H9 (cell line): Measurements from ENCODE around the gene C16orf92. TPM values are rescaled to one million over a fixed set of nuclear protein-coding genes. Genes with fewer than 3 reads are reported as not detected.

Experiments used
- DNase-seq: peaks from one replicate; pipeline ENCODE4 v3.0.0-alpha.2; 2017
- H2AFZ ChIP-seq: one replicate; pipeline ENCODE4 v1.6.1; 2013; ENCODE audit warnings: mild to moderate bottlenecking, low read length, control low read depth, moderate library complexity
- H2AK5ac ChIP-seq: 2 replicates; pipeline ENCODE4 v1.6.1; 2013; ENCODE audit warnings: low read length, control low read depth, mixed read lengths; ENCODE audit not compliant: insufficient read length
- H2BK120ac ChIP-seq: one replicate; pipeline ENCODE4 v1.6.1; 2013; ENCODE audit warnings: low read depth, mild to moderate bottlenecking, low read length, control low read depth, inconsistent platforms; ENCODE audit not compliant: poor library complexity, severe bottlenecking
- H2BK12ac ChIP-seq: 2 replicates; pipeline ENCODE4 v1.6.1; 2013; ENCODE audit warnings: low read length, control low read depth, mixed read lengths, low read depth; ENCODE audit not compliant: insufficient read length
- H2BK15ac ChIP-seq: 2 replicates; pipeline ENCODE4 v1.6.1; 2013; ENCODE audit warnings: low read depth, low read length, control low read depth
- H2BK20ac ChIP-seq: one replicate; pipeline ENCODE4 v1.6.1; 2013; ENCODE audit warnings: low read depth, mild to moderate bottlenecking, low read length, control low read depth, inconsistent platforms; ENCODE audit not compliant: poor library complexity, severe bottlenecking
- H2BK5ac ChIP-seq: 2 replicates; pipeline ENCODE4 v1.6.1; 2013; ENCODE audit warnings: low read length, control low read depth, mixed read lengths; ENCODE audit not compliant: insufficient read length
- H3K14ac ChIP-seq: 2 replicates; pipeline ENCODE4 v1.6.1; 2013; ENCODE audit warnings: low read length, control low read depth; ENCODE audit not compliant: insufficient read depth
- H3K18ac ChIP-seq: 2 replicates; pipeline ENCODE4 v1.6.1; 2013; ENCODE audit warnings: low read depth, mild to moderate bottlenecking, mixed read lengths, low read length, control low read depth; ENCODE audit not compliant: insufficient read length
- H3K23ac ChIP-seq: 2 replicates; pipeline ENCODE4 v1.6.1; 2013; ENCODE audit warnings: low read length, control low read depth, mixed read lengths, low read depth; ENCODE audit not compliant: insufficient read length
- H3K23me2 ChIP-seq: 2 replicates; pipeline ENCODE4 v1.6.1; 2013; ENCODE audit warnings: low read depth, mild to moderate bottlenecking, mixed read lengths, low read length, control low read depth; ENCODE audit not compliant: insufficient read length, poor library complexity, severe bottlenecking
- H3K27ac ChIP-seq: 2 replicates; pipeline ENCODE4 v1.5.1; 2013; ENCODE audit warnings: low read length, control low read depth, mixed read lengths, low read depth; ENCODE audit not compliant: insufficient read length
- H3K27me3 ChIP-seq: 2 replicates; pipeline ENCODE4 v1.6.1; 2013; ENCODE audit warnings: low read length, control low read depth, inconsistent platforms; ENCODE audit not compliant: insufficient read depth
- H3K4ac ChIP-seq: 2 replicates; pipeline ENCODE4 v1.6.1; 2013; ENCODE audit warnings: low read depth, mild to moderate bottlenecking, control low read depth, inconsistent platforms, low read length, moderate library complexity
- H3K4me1 ChIP-seq: 2 replicates; pipeline ENCODE4 v1.6.1; 2013; ENCODE audit warnings: low read length, control low read depth, inconsistent platforms; ENCODE audit not compliant: insufficient read depth
- H3K4me2 ChIP-seq: 2 replicates; pipeline ENCODE4 v1.6.1; 2013; ENCODE audit warnings: low read length, control low read depth, mixed read lengths; ENCODE audit not compliant: insufficient read length, insufficient read depth
- H3K56ac ChIP-seq: 2 replicates; pipeline ENCODE4 v1.6.1; 2013; ENCODE audit warnings: low read depth, mild to moderate bottlenecking, mixed read lengths, low read length, control low read depth; ENCODE audit not compliant: insufficient read length
- H3K79me1 ChIP-seq: 2 replicates; pipeline ENCODE4 v1.6.1; 2013; ENCODE audit warnings: low read depth, mild to moderate bottlenecking, moderate library complexity, low read length, control low read depth, inconsistent platforms; ENCODE audit not compliant: insufficient read depth, poor library complexity, severe bottlenecking
- H3K79me2 ChIP-seq: 2 replicates; pipeline ENCODE4 v1.6.1; 2013; ENCODE audit warnings: low read length, control low read depth, inconsistent platforms; ENCODE audit not compliant: insufficient read depth
- H3K9ac ChIP-seq: 2 replicates; pipeline ENCODE4 v1.6.1; 2013; ENCODE audit warnings: low read length, control low read depth, mixed read lengths; ENCODE audit not compliant: insufficient read length; ENCODE audit errors: extremely low read depth
- H3K9me3 ChIP-seq: one replicate; pipeline ENCODE4 v1.6.1; 2013; ENCODE audit warnings: low read depth, low read length, inconsistent platforms; ENCODE audit not compliant: control insufficient read depth
- H3T11ph ChIP-seq: one replicate; pipeline ENCODE4 v1.6.1; 2013; ENCODE audit warnings: mild to moderate bottlenecking, low read length, control low read depth, inconsistent platforms
- H4K20me1 ChIP-seq: one replicate; pipeline ENCODE4 v1.6.1; 2013; ENCODE audit not compliant: control insufficient read depth, insufficient read length, insufficient read depth
- H4K5ac ChIP-seq: 2 replicates; pipeline ENCODE4 v1.6.1; 2013; ENCODE audit warnings: low read depth, mild to moderate bottlenecking, mixed read lengths, low read length, control low read depth; ENCODE audit not compliant: insufficient read length
- H4K8ac ChIP-seq: replicated peaks from 2 replicates; pipeline ENCODE4 v1.6.1; 2013; ENCODE audit warnings: low read length, control low read depth, mixed read lengths, low read depth; ENCODE audit not compliant: insufficient read length
- H4K91ac ChIP-seq: 2 replicates; pipeline ENCODE4 v1.6.1; 2013; ENCODE audit warnings: low read depth, mild to moderate bottlenecking, moderate library complexity, mixed read lengths, low read length, control low read depth; ENCODE audit not compliant: insufficient read length
- H3K27ac Mint-ChIP-seq, 3 experiments: 2 replicates in 2 of 3; 3 replicates in 1 of 3; pipeline ENCODE4 v1.8.0; 2020 to 2021; ENCODE audit warnings: mixed read lengths in 3 of 3, mild to moderate bottlenecking in 1 of 3, moderate library complexity in 1 of 3
- H3K27me3 Mint-ChIP-seq: 2 replicates; pipeline ENCODE4 v1.8.0; 2021; ENCODE audit warnings: low read depth, mild to moderate bottlenecking, moderate library complexity, mixed read lengths
- H3K36me3 Mint-ChIP-seq, 3 experiments: 2 replicates in 2 of 3; 3 replicates in 1 of 3; pipeline ENCODE4 v1.8.0; 2020 to 2021; ENCODE audit warnings: low read depth in 3 of 3, mixed read lengths in 3 of 3; ENCODE audit not compliant: insufficient read depth in 1 of 3
- H3K4me1 Mint-ChIP-seq, 2 experiments: 2 replicates each; pipeline ENCODE4 v1.8.0; 2020; ENCODE audit warnings: mixed read lengths in 2 of 2
- H3K4me3 Mint-ChIP-seq, 2 experiments: 2 replicates in 1 of 2; 3 replicates in 1 of 2; pipeline ENCODE4 v1.8.0; 2020 to 2021; ENCODE audit warnings: mild to moderate bottlenecking in 2 of 2, mixed read lengths in 2 of 2, moderate library complexity in 1 of 2
- H3K9me3 Mint-ChIP-seq, 2 experiments: 2 replicates in 1 of 2; 3 replicates in 1 of 2; pipeline ENCODE4 v1.8.0; 2020; ENCODE audit warnings: mild to moderate bottlenecking in 2 of 2, mixed read lengths in 2 of 2, moderate library complexity in 1 of 2
- CTCF ChIP-seq: fragments of 200-600 bp; sonication (generic); conservative IDR thresholded peaks from 3 replicates; pipeline ENCODE4 v1.8.0; 2021; ENCODE audit warnings: antibody characterized with exemption, mild to moderate bottlenecking
- WGBS: extraction: QIAGEN DNeasy Blood & Tissue Kit; methylation state at CpG from one replicate; pipeline ENCODE4 v1.1.7; 2013; ENCODE audit warnings: missing lambda C conversion rate, low lambda C conversion rate, mixed read lengths; ENCODE audit not compliant: insufficient read length; ENCODE audit errors: extremely low coverage; 5-methylcytosine and 5-hydroxymethylcytosine counted together
- total RNA-seq: library from RNA; stranded (reverse); gene quantifications from 2 replicates; pipeline ENCODE4 v1.2.1, GENCODE V29; 2021

The C16orf92 gene
- total RNA-seq, 1 experiment from 2014 or later: not detected

- Histone ChIP-seq H2BK12ac (no peak overlapping the region), H2BK120ac (no peak overlapping the region), H3K23me2 (peaks cover 5% of the 10 kb centered on the region), H3K9me3 (no peaks in the 10 kb centered on the region), H3K9ac (no peak overlapping the region), H2BK15ac (no peak overlapping the region), H4K20me1 (no peaks in the 10 kb centered on the region), H3K79me1 (no peaks in the 10 kb centered on the region), H2AFZ (no peak overlapping the region), H2AK5ac (no peak overlapping the region), H3K18ac (no peak overlapping the region), H2BK5ac (no peak overlapping the region), H3T11ph (no peak overlapping the region), H4K5ac (no peak overlapping the region), H3K79me2 (no peaks in the 10 kb centered on the region), H4K91ac (no peak overlapping the region), H3K4ac (no peak overlapping the region), H2BK20ac (no peak overlapping the region), H3K4me2 (no peak overlapping the region), H3K27ac (no peak overlapping the region), H3K56ac (no peak overlapping the region), H3K14ac (no peak overlapping the region; the same call in 1 of the 2 replicates), H4K8ac (no peak overlapping the region), H3K4me1 (0 out of 2 replicates have a peak, but pooled peaks cover 2% of the 10 kb centered on the region), H3K27me3 (no peaks in the 10 kb centered on the region), H3K23ac (no peak overlapping the region)
- peaks cover 20 to 38% (median 24%) of the 10 kb centered on the region in 3 experiments for H3K36me3 Mint-ChIP-seq
- H3K9me3 Mint-ChIP-seq: no peaks in the 10 kb centered on the region; a peak in 1 of 5 replicates
- peak overlapping the region in 1 of 2 experiments; percentile 17; a peak in 2 of 5 replicates for H3K4me3 Mint-ChIP-seq
- no peak for DNase-seq
- H3K27me3 Mint-ChIP-seq: peaks cover 9% of the 10 kb centered on the region
- TF ChIP-seq CTCF: no peak
- WGBS: no CpG with 5 or more reads among the region's 17 CpGs
- peaks cover 0 to 19% of the 10 kb centered on the region in 2 experiments; a peak in 2 of 4 replicates for H3K4me1 Mint-ChIP-seq
- peak overlapping the region in 1 of 3 experiments; percentile 63; a peak in 2 of 7 replicates for H3K27ac Mint-ChIP-seq
These were observed 19.2 kb upstream of the C16orf92 start for GRCh38 chr16:30003670-30004423.
